ENCODE data around the gene GALNT15.

Gene GALNT15

GRCh38 chr3:16174976-16175901 is 759 bp downstream of the GALNT15 start:
- TF ChIP-seq CTCF (IDR thresholded peaks at IDR 0.05; ENCODE audit: low read depth, low read length, missing control alignments), result no peak
- no peak for DNase-seq (ENCODE audit: low read depth)
- H3K4me3 ChIP-seq (ENCODE audit: low read depth, low read length), result no peak overlapping the region

- no peak for TF ChIP-seq CTCF (IDR thresholded peaks at IDR 0.05; ENCODE audit: low read depth, low read length, missing control alignments)
- H3K4me3 ChIP-seq (ENCODE audit: low read depth, low read length), result no peak overlapping the region
- DNase-seq (ENCODE audit: low read depth), result no peak
Observed at GRCh38 chr3:16176391-16177030, 2.0 kb downstream of the GALNT15 start.

GRCh38 chr3:16177382-16177781 is 2.9 kb downstream of the GALNT15 start:
- no peak for DNase-seq (ENCODE audit: low read depth)
- no peak for TF ChIP-seq CTCF (IDR thresholded peaks at IDR 0.05; ENCODE audit: low read depth, low read length, missing control alignments)
- no peak overlapping the region for H3K4me3 ChIP-seq (ENCODE audit: low read depth, low read length)

- TF ChIP-seq CTCF (IDR thresholded peaks at IDR 0.05; ENCODE audit: low read depth, low read length, missing control alignments), result peak; percentile 99
- no peak for DNase-seq (ENCODE audit: low read depth)
- H3K4me3 ChIP-seq (ENCODE audit: low read depth, low read length), result no peak overlapping the region
Observed at GRCh38 chr3:16177962-16178627, 3.6 kb downstream of the GALNT15 start.

GRCh38 chr3:16178628-16178988 is 4.1 kb downstream of the GALNT15 start:
- no peak for TF ChIP-seq CTCF (IDR thresholded peaks at IDR 0.05; ENCODE audit: low read depth, low read length, missing control alignments)
- no peak for DNase-seq (ENCODE audit: low read depth)
- no peak overlapping the region for H3K4me3 ChIP-seq (ENCODE audit: low read depth, low read length)

GRCh38 chr3:16179261-16179660 is 4.8 kb downstream of the GALNT15 start:
- TF ChIP-seq CTCF (IDR thresholded peaks at IDR 0.05; ENCODE audit: low read depth, low read length, missing control alignments), result no peak
- no peak for DNase-seq (ENCODE audit: low read depth)
- no peak overlapping the region for H3K4me3 ChIP-seq (ENCODE audit: low read depth, low read length)

Data from GM12864 (cell line).